Heart right ventricle (tissue), 16 donors: ENCODE measurements around the gene WNT7A. TPM values are rescaled to one million over a fixed set of nuclear protein-coding genes. Genes with fewer than 3 reads are reported as not detected.

ENCODE experiments used
- ATAC-seq, 8 donors: fragments of 200-7000 bp; cut with Tn5 transposase; one replicate each; pipeline ENCODE4 v1.9.1; 2020; ENCODE audit warnings: mild to moderate bottlenecking in 8 of 8, moderate library complexity in 8 of 8, moderate number of reproducible peaks in 1 of 8
- DNase-seq, 2 donors: peaks; one replicate each; pipeline ENCODE4 v3.0.0-alpha.2; 2020
- H3K27ac ChIP-seq, 10 donors: fragments of 200-600 bp; sonication (generic) in 2 of 10; one replicate each; pipeline versions ENCODE4 v1.5.0 to v1.8.0; 2020 to 2022; ENCODE audit warnings: mild to moderate bottlenecking in 3 of 10
- H3K27me3 ChIP-seq, 7 donors: fragments of 200-600 bp; one replicate each; pipeline ENCODE4 v1.8.0; 2021 to 2022; ENCODE audit warnings: mild to moderate bottlenecking in 2 of 7
- H3K36me3 ChIP-seq, 9 donors: fragments of 200-600 bp; sonication (generic) in 1 of 9; one replicate each; pipeline versions ENCODE4 v1.5.0 to v1.8.0; 2020 to 2022; ENCODE audit warnings: mild to moderate bottlenecking in 2 of 9
- H3K4me1 ChIP-seq, 9 donors: fragments of 200-600 bp; sonication (generic) in 1 of 9; one replicate each; pipeline versions ENCODE4 v1.5.0 to v1.8.0; 2020 to 2022; ENCODE audit warnings: mild to moderate bottlenecking in 4 of 9
- H3K4me3 ChIP-seq, 10 donors: fragments of 200-600 bp; sonication (generic) in 2 of 10; one replicate each; pipeline versions ENCODE4 v1.5.0 to v1.8.0; 2020 to 2022; ENCODE audit warnings: mild to moderate bottlenecking in 7 of 10, moderate library complexity in 2 of 10
- H3K9me3 ChIP-seq, 11 donors: fragments of 200-600 bp in 10 of 11; sonication (generic) in 2 of 11; one replicate each; pipeline versions ENCODE4 v1.5.0 to v1.8.0; 2013 to 2022; ENCODE audit warnings: mild to moderate bottlenecking in 2 of 11, control low read depth in 1 of 11, moderate library complexity in 1 of 11
- CTCF ChIP-seq, 9 donors: fragments of 200-600 bp; sonication (generic) in 2 of 9; IDR thresholded peaks; one replicate each; pipeline versions ENCODE4 v1.5.0 to v1.8.0; 2021 to 2022; ENCODE audit warnings: antibody characterized with exemption in 9 of 9, mild to moderate bottlenecking in 5 of 9, moderate library complexity in 1 of 9
- WGBS, 2 donors: extraction: QIAGEN DNeasy Blood & Tissue Kit; methylation state at CpG; one replicate each; pipeline ENCODE4 v1.1.7; 2013; ENCODE audit warnings: inconsistent platforms in 1 of 2; 5-methylcytosine and 5-hydroxymethylcytosine counted together
- intact Hi-C, 10 donors: fragments of 100-400 bp; cut with DNase I; formaldehyde crosslinking; loops; one replicate each; pipeline versions ENCODE4 v1.11.1 to v1.14.2; 2022
- polyA plus RNA-seq, 2 donors: library from polyadenylated mRNA; stranded (reverse); fragments of 200-250 nt; gene quantifications; one replicate each; pipeline ENCODE4 v1.2.3, GENCODE V29; 2013
- total RNA-seq, 10 donors: library from RNA; stranded (reverse); fragmentation: NEBNext Ultra II Directional in 3 of 10; extraction: Animal tissue kit (Norgen Biotek cat#: 25700) in 3 of 10; gene quantifications; one replicate each; pipeline versions ENCODE4 v1.2.1 to v1.2.4, GENCODE V29; 2021 to 2023
- donor health status: Arrhythmogenic right ventricular cardiomyopathy.
- donor health status: ischemic (EF 13 %, LVEDD 7.1; RV severe dilation, severe dysfunction).
- donor health status: healthy with polysubstance abuse.
- donor health status: DM: no; HTN: yes; CAD: no.
- donor health status: DM: no; HTN: no; CAD: no.
- donor health status: ischemic (EF 25% LVEDD 6.9; RV normal size, moderate dysfunction).
- donor health status: ischemic (EF 25% LVEDD 5.7; RV mildly dilated, moderate dysfunction).
- donor health status: healthy.
- donor health status: DM: yes; HTN: yes; CAD: no.
- donor health status: Ischemic cardiomyopathy.
- donor health status: ischemic (EF 35%, LVEDD 5.7; RV mildly dilated, moderate dysfunction).
- donor health status: nonischemic (EF 11% LVEDD 7.7; RV severe dilation, severe dysfunction).
- donor health status: DM: yes; HTN: yes; CAD: no.
- donor health status: PGD.
- donor health status: ischemic (EF 29% LVEDD 5.4; RV normal size, mild dysfunction).
- donor health status: nonischemic (EF 23%, LVEDD 6.1; RV moderate dilation, normal function).

The WNT7A gene
- total and polyA plus RNA-seq, 12 donors, result not detected

GRCh38 chr3:13839726-13840340 is 40.0 kb downstream of the WNT7A start:
- Histone ChIP-seq H3K27me3 (peaks cover 0 to 67% (median 23%) of the 10 kb centered on the region in 7 donors), H3K36me3 (no peaks in the 10 kb centered on the region), H3K27ac (no peak overlapping the region), H3K4me3 (no peak overlapping the region), H3K9me3 (no peaks in the 10 kb centered on the region), H3K4me1 (no peaks in the 10 kb centered on the region)
- DNase-seq, result no peak
- 42 to 44% methylated on average over 5 of the region's 5 CpGs for WGBS, 2 donors
- intact Hi-C loops, result no loop called here
- no peak for ATAC-seq
- no peak for TF ChIP-seq CTCF (IDR thresholded peaks at IDR 0.05)

- Histone ChIP-seq H3K36me3 (no peaks in the 10 kb centered on the region), H3K4me1 (no peaks in the 10 kb centered on the region), H3K9me3 (no peaks in the 10 kb centered on the region), H3K4me3 (no peak overlapping the region), H3K27ac (no peak overlapping the region), H3K27me3 (peaks cover 0 to 67% (median 24%) of the 10 kb centered on the region in 7 donors)
- ATAC-seq (no peak), DNase-seq (no peak)
- no peak for TF ChIP-seq CTCF (IDR thresholded peaks at IDR 0.05)
- intact Hi-C loops, result no loop called here
- WGBS, 2 donors, result 56 to 62% methylated on average over 4 of the region's 4 CpGs
Measured at GRCh38 chr3:13839253-13839652, 40.6 kb downstream of the WNT7A start.

- Histone ChIP-seq H3K9me3 (no peaks in the 10 kb centered on the region), H3K27me3 (peaks cover 0 to 68% (median 26%) of the 10 kb centered on the region in 7 donors), H3K36me3 (no peaks in the 10 kb centered on the region), H3K27ac (no peak overlapping the region), H3K4me3 (no peak overlapping the region), H3K4me1 (no peaks in the 10 kb centered on the region)
- no peak for DNase-seq
- no peak for TF ChIP-seq CTCF (IDR thresholded peaks at IDR 0.05)
- no peak for ATAC-seq
- intact Hi-C loops, result no loop called here
- 70 to 80% methylated on average over 4 of the region's 4 CpGs for WGBS, 2 donors
Measured at GRCh38 chr3:13838421-13838820, 41.5 kb downstream of the WNT7A start.

- Histone ChIP-seq H3K4me3 (no peak overlapping the region), H3K9me3 (no peaks in the 10 kb centered on the region), H3K36me3 (no peaks in the 10 kb centered on the region), H3K4me1 (no peaks in the 10 kb centered on the region), H3K27me3 (peaks cover 0 to 63% (median 31%) of the 10 kb centered on the region in 7 donors), H3K27ac (no peak overlapping the region)
- ATAC-seq (no peak), DNase-seq (no peak)
- TF ChIP-seq CTCF (IDR thresholded peaks at IDR 0.05), result no peak
- intact Hi-C loops, result no loop called here
- WGBS, 2 donors, result 70 to 74% methylated on average over 10 of the region's 10 CpGs
Measured at GRCh38 chr3:13837751-13838150, 42.1 kb downstream of the WNT7A start.
